DOHH2 (cell line): ENCODE measurements around the gene CCT2.

Source experiments
- H3F3A ChIP-seq: fragments of 200-600 bp; sonication (generic), shearing (Covaris generic); 2 replicates; pipeline ENCODE4 v1.6.0; 2016; ENCODE audit warnings: antibody characterized with exemption, mild to moderate bottlenecking; ENCODE audit not compliant: control insufficient read depth, insufficient read depth
- H3K27ac ChIP-seq: fragments of 200-600 bp; sonication (generic); 2 replicates; pipeline ENCODE4 v1.5.1; 2014; ENCODE audit warnings: low read depth, mild to moderate bottlenecking, low read length, moderate library complexity
- H3K27me3 ChIP-seq: fragments of 200-600 bp; sonication (generic); 2 replicates; pipeline ENCODE4 v1.6.1; 2014; ENCODE audit warnings: mild to moderate bottlenecking, low read length, mixed read lengths; ENCODE audit not compliant: control insufficient read depth
- H3K36me3 ChIP-seq: fragments of 200-600 bp; sonication (generic); 2 replicates; pipeline ENCODE4 v1.6.1; 2014; ENCODE audit warnings: mild to moderate bottlenecking, low read length, moderate library complexity, mixed read lengths; ENCODE audit not compliant: control insufficient read depth
- H3K4me1 ChIP-seq: fragments of 200-600 bp; sonication (generic); 2 replicates; pipeline ENCODE4 v1.6.1; 2014; ENCODE audit warnings: mild to moderate bottlenecking, low read length, mixed read lengths; ENCODE audit not compliant: control insufficient read depth
- H3K4me2 ChIP-seq: fragments of 200-600 bp; sonication (generic); 2 replicates; pipeline ENCODE4 v1.6.0; 2014; ENCODE audit warnings: mild to moderate bottlenecking, low read length, moderate library complexity
- H3K4me3 ChIP-seq: fragments of 200-600 bp; sonication (generic); 2 replicates; pipeline ENCODE4 v1.5.1; 2014; ENCODE audit warnings: mild to moderate bottlenecking, low read length, mixed read lengths
- H3K79me2 ChIP-seq: fragments of 200-600 bp; sonication (generic); 2 replicates; pipeline ENCODE4 v1.6.1; 2014; ENCODE audit warnings: mild to moderate bottlenecking, low read length, mixed read lengths; ENCODE audit not compliant: control insufficient read depth
- H3K9me2 ChIP-seq: fragments of 200-600 bp; sonication (generic); replicated peaks from 2 replicates; pipeline ENCODE4 v1.6.1; 2014; ENCODE audit warnings: mild to moderate bottlenecking, low read length, mixed read lengths; ENCODE audit not compliant: control insufficient read depth
- H3K9me3 ChIP-seq: fragments of 200-600 bp; sonication (generic); 2 replicates; pipeline ENCODE4 v1.6.1; 2014; ENCODE audit warnings: antibody characterized with exemption, low read length, mixed read lengths; ENCODE audit not compliant: control insufficient read depth, insufficient read depth
- H4K20me1 ChIP-seq: fragments of 200-600 bp; sonication (generic); 2 replicates; pipeline ENCODE4 v1.6.0; 2014; ENCODE audit warnings: low read depth, mild to moderate bottlenecking, antibody characterized with exemption, low read length, moderate library complexity; ENCODE audit not compliant: control insufficient read depth, insufficient read depth
- EZH2phosphoT487 ChIP-seq: fragments of 200-600 bp; sonication (generic); IDR thresholded peaks from 2 replicates; pipeline ENCODE4 v1.6.1; 2017; ENCODE audit warnings: borderline replicate concordance, mild to moderate bottlenecking, antibody characterized with exemption, low read length, moderate library complexity, mixed read lengths
- TF ChIP-seq, protein P1 (sequence below): fragments of 200-600 bp; sonication (generic); IDR thresholded peaks from one replicate; pipeline ENCODE4 v1.5.1; 2014; ENCODE audit warnings: antibody characterized with exemption, mild to moderate bottlenecking, low read depth, low read length; ENCODE audit not compliant: poor library complexity, severe bottlenecking

Gene CCT2

DNA sequence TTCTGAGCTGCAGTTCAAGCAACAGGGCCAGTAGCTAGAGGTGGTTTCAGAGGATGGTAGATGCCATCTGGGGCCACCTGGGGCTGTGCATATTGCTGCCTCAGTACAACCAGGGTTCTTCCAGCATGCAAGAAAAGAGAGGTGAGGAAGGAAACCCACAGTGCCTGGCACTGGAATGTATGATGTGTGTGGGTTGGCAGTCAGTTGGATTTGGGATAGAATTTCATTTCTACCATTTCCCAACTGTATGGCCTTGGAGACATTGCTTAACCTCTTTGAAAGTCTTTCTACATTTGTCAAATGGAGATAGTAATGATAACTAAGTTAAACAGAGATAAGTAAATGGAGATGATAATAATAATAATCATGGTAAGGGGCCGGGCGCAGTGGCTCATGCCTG, 35.7 kb downstream of the CCT2 start:
- H3K9me3 ChIP-seq, result no peaks in the 10 kb centered on the region
- H3F3A ChIP-seq, result no peaks in the 10 kb centered on the region
- no peaks in the 10 kb centered on the region for H4K20me1 ChIP-seq
- no peak overlapping the region for H3K27ac ChIP-seq
- H3K27me3 ChIP-seq, result no peaks in the 10 kb centered on the region; the same call in 1 of the 2 replicates
- no peak overlapping the region for H3K4me3 ChIP-seq
- TF ChIP-seq, protein P1, sequence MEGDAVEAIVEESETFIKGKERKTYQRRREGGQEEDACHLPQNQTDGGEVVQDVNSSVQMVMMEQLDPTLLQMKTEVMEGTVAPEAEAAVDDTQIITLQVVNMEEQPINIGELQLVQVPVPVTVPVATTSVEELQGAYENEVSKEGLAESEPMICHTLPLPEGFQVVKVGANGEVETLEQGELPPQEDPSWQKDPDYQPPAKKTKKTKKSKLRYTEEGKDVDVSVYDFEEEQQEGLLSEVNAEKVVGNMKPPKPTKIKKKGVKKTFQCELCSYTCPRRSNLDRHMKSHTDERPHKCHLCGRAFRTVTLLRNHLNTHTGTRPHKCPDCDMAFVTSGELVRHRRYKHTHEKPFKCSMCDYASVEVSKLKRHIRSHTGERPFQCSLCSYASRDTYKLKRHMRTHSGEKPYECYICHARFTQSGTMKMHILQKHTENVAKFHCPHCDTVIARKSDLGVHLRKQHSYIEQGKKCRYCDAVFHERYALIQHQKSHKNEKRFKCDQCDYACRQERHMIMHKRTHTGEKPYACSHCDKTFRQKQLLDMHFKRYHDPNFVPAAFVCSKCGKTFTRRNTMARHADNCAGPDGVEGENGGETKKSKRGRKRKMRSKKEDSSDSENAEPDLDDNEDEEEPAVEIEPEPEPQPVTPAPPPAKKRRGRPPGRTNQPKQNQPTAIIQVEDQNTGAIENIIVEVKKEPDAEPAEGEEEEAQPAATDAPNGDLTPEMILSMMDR, result no peak
- no peak for TF ChIP-seq EZH2phosphoT487
- H3K4me1 ChIP-seq, result no peaks in the 10 kb centered on the region
- no peaks in the 10 kb centered on the region for H3K36me3 ChIP-seq
- H3K9me2 ChIP-seq, result no peaks in the 10 kb centered on the region
- H3K4me2 ChIP-seq, result no peak overlapping the region
- H3K79me2 ChIP-seq, result no peaks in the 10 kb centered on the region

DNA sequence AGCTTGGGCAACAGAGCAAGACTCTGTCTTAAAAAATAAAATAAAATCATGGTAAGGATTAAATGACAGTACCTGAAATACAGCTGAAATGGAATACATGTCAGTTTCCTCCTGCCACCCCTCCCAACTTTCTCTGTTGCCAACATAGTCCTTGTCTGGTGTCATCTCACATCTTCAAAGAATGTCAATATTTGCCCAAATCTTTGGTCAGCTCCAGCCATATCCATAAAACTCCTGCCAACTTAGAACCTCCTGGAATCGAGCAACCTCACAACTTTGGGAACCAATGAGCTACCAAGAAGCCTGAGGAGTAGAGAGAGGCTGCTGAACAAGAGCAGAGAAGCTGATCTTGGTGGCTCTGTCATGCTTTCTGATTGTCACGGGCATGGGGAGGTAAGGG, 36.3 kb downstream of the CCT2 start:
- no peaks in the 10 kb centered on the region for H3K9me2 ChIP-seq
- no peaks in the 10 kb centered on the region for H3K4me1 ChIP-seq
- H3K36me3 ChIP-seq, result no peaks in the 10 kb centered on the region
- no peaks in the 10 kb centered on the region for H3F3A ChIP-seq
- H3K27ac ChIP-seq, result no peak overlapping the region
- no peak overlapping the region for H3K4me3 ChIP-seq
- H3K27me3 ChIP-seq, result no peaks in the 10 kb centered on the region; the same call in 1 of the 2 replicates
- H3K9me3 ChIP-seq, result no peaks in the 10 kb centered on the region
- TF ChIP-seq EZH2phosphoT487, result no peak
- TF ChIP-seq, protein P1, result no peak
- no peaks in the 10 kb centered on the region for H3K79me2 ChIP-seq
- no peak overlapping the region for H3K4me2 ChIP-seq
- H4K20me1 ChIP-seq, result no peaks in the 10 kb centered on the region

DNA sequence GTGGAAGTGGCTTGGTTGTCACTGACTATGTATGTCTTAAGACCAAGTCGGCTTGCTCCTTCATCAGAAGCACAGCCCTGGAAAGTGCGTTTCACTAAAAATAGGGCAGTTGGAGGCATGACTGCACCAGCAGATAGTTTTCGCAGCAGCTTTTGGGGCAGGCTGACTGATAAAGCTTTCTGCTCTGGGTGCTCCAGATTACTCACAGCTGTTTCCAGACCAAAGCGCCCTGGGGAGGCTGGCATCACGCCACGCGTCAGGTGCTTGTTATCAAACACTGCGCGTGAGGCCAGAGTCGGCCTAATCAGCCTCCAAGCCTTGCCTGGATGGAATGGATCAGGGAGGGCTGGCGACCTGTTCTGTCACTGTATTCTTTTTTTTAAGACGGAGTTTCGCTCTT, 38.7 kb downstream of the CCT2 start:
- Histone ChIP-seq H3F3A (no peaks in the 10 kb centered on the region), H3K79me2 (no peaks in the 10 kb centered on the region), H4K20me1 (no peaks in the 10 kb centered on the region), H3K27me3 (no peaks in the 10 kb centered on the region; the same call in 1 of the 2 replicates), H3K36me3 (no peaks in the 10 kb centered on the region), H3K9me3 (no peaks in the 10 kb centered on the region), H3K4me2 (no peak overlapping the region), H3K4me3 (no peak overlapping the region), H3K27ac (no peak overlapping the region), H3K9me2 (no peaks in the 10 kb centered on the region), H3K4me1 (no peaks in the 10 kb centered on the region)
- TF ChIP-seq EZH2phosphoT487, result no peak
- TF ChIP-seq, protein P1, result no peak

DNA sequence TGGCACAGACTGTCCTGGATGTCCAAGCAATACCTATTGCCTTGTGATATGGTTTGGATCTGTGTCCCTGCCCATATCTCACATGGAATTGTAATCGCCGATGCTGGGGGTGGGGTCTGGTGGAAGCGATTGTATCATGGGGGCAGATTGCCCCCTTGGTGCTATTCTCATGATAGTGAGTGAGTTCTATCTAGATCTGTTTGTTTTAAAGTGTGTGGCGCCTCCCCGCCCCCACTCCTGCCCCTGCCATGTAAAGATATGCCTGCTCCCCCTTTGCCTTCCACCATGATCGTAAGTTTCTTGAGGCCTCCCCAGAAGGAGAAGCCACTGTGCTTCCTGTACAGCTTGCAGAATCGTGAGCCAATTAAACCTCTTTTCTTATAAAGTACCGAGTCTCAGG, 42.2 kb downstream of the CCT2 start:
- H3K4me2 ChIP-seq, result no peak overlapping the region

More for the DNA sequence above, 42.2 kb downstream of the CCT2 start:
- H4K20me1 ChIP-seq, result no peaks in the 10 kb centered on the region
- H3F3A ChIP-seq, result no peaks in the 10 kb centered on the region
- H3K36me3 ChIP-seq, result no peaks in the 10 kb centered on the region
- H3K79me2 ChIP-seq, result no peaks in the 10 kb centered on the region
- no peaks in the 10 kb centered on the region for H3K9me2 ChIP-seq
- H3K9me3 ChIP-seq, result no peaks in the 10 kb centered on the region
- H3K27me3 ChIP-seq, result no peaks in the 10 kb centered on the region
- no peaks in the 10 kb centered on the region for H3K4me1 ChIP-seq
- no peak overlapping the region for H3K27ac ChIP-seq
- TF ChIP-seq EZH2phosphoT487, result no peak
- TF ChIP-seq, protein P1, result no peak
- no peak overlapping the region for H3K4me3 ChIP-seq
